GM18517 (cell line): Measurements from ENCODE around the gene MAP7D3.
"Not testable (repeated sequence)": the region's sequence is repeated elsewhere in the genome, so short reads cannot be mapped to it uniquely, and the experiment has no call there.

Experiments used
- ATAC-seq: cut with Tn5 transposase; IDR thresholded peaks from one replicate; pipeline ENCODE4 v1.9.1; 2021; ENCODE audit warnings: mild to moderate bottlenecking, moderate library complexity; ENCODE audit not compliant: unreplicated experiment

The MAP7D3 gene

DNA sequence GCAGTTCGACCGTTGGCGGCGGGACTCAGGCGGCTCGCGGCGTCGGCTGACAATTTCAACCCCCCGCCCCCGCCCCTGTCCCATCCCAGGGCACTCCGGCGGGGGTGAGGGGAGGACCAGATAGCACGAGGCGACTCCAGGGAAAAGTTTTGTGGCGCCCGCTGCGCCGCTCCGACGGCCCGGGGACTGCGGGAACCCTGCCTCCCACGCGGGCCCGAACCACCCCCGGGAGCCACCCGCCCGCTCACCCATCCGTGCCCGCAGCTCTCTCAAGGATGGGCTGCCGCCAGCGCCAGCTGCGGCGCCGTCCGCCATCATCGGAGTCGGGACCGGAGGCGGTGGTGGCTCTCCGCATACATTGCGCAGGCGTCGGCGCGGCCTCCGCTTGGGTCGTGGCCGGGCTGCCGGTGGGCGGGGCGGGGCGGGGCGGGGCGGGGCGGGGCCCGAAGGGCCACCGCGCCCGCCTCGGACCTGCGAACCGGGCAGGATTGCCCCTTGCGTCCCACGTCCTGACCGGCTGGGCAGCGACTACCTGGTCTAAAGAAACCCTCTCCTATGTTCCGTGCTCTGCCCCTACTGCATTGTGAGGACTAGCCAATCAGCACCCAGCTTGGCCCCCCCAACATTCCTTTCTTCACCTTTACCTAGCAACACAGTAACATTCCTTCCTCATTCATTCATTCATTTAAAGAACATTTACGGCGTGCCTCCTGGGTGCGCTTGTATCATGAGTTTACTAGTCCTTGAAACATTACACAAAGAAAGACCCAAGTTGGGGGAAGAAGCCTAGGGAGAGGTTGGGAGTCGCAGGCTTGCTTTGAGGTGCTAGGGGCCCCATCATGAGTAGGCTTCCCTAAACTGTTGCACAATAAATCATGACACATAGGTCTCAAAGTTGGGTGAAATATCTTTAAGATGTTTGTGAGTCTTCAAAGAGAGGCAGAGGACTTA, at the start of gene MAP7D3:
Gene MAP7D3 (minus strand): TSS at position 360 of the 951 bp plus-strand sequence. CDS start 42 bp downstream, at position 318.
- ATAC-seq, result peak; percentile 76

DNA sequence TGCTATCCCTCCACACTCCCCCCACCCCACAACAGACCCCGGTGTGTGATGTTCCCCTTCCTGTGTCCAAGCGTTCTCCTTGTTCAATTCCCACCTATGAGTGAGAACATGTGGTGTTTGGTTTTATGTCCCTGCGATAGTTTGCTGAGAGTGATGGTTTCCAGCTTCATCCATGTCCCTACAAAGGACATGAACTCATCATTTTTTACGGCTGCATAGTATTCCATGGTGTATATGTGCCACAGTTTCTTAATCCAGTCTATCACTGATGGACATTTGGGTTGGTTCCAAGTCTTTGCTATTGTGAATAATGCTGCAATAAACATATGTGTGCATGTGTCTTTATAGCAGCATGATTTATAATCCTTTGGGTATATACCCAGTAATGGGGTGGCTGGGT, 49.5 kb upstream of the MAP7D3 start, which contains the start of gene ADGRG4:
Gene ADGRG4 (plus strand): TSS at position 243 of the 400 bp plus-strand sequence. CDS start 7,815 bp downstream, outside the sequence.
- not testable (repeated sequence) for ATAC-seq

GRCh38 chrX:136295380-136295779, 44.2 kb upstream of the MAP7D3 start:
- ATAC-seq, result no peak

- ATAC-seq, result no peak
Observed at GRCh38 chrX:136292656-136293055, 41.5 kb upstream of the MAP7D3 start.

DNA sequence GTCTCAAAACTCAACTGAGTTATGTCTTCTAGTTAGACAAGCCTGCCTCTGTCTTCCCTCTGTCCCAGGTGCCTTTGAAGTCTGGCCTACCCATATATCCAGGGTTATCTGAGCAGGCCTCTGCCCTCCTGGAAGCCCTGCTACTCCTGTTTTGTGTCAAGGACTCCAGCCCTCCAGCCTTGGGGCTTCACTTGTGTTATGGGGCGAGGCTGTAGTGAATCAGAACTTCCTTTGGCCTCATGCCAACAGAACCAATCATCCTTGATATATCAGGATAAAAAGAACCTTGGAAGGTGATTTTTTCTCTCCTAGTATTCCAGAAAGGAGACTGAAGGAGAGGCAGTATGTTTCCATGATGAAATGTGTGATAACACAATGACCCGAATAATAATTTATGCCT, 40.6 kb upstream of the MAP7D3 start:
- no peak for ATAC-seq

GRCh38 chrX:136286375-136286774, 35.2 kb upstream of the MAP7D3 start:
- ATAC-seq, result not testable (repeated sequence)

- ATAC-seq, result no peak
Observed at GRCh38 chrX:136275553-136275952, 24.4 kb upstream of the MAP7D3 start.

- no peak for ATAC-seq
Observed at GRCh38 chrX:136273986-136274385, 22.8 kb upstream of the MAP7D3 start.

- ATAC-seq, result no peak
Observed at GRCh38 chrX:136272325-136272724, 21.1 kb upstream of the MAP7D3 start.

- ATAC-seq, result peak; percentile 60
Observed at GRCh38 chrX:136271300-136271699, 20.1 kb upstream of the MAP7D3 start.

- no peak for ATAC-seq
Observed at GRCh38 chrX:136269921-136270320, 18.7 kb upstream of the MAP7D3 start.

DNA sequence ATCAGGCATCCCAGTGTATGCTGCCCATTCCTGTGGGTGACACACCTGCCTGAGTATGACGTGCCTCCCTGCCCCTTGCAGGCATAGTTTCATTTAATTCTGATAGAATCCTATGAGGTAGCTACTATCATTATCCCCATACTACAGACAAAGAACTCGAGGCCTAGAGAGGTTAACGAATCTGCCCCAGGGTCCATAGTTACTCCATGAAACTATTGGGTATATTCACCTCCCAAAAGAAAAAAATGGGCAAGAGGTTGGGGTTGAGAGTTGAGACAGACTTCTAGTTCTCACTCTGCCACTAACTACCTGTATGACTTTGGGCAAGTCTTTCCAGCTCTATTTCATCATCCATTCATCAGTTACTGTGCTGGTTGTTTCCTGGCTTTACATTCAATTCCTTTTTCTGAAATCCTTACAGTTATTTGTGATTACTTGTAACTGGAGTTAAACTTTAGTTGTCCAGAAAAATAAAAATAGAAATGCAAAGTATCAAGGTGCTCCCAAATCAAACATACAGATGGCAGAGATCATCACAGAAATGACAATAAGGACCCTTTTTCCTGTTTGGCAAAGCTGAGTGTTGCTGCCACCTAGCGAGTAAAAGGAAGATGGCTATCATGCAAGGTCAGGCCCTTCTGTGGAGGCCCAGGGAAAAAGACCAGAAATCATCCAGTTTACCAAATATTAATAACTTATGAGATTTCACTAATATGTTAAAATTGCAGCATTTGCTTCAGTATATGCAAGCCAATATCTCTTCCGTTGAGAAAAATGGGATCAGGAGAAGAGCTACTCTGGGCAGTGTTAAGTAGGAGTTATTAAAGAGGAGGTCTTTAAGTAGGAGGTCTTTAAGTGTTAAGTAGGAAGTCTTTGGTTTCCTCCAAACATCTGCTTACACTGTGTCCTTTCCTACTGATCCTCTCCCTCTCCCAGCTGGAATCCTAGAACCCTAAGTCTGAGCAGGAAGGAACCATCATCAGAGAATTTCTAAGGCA, 17.1 kb upstream of the MAP7D3 start:
- no peak for ATAC-seq

- no peak for ATAC-seq
Observed at GRCh38 chrX:136266828-136267227, 15.6 kb upstream of the MAP7D3 start.

- no peak for ATAC-seq
Observed at GRCh38 chrX:136262812-136263315, 11.7 kb upstream of the MAP7D3 start.

DNA sequence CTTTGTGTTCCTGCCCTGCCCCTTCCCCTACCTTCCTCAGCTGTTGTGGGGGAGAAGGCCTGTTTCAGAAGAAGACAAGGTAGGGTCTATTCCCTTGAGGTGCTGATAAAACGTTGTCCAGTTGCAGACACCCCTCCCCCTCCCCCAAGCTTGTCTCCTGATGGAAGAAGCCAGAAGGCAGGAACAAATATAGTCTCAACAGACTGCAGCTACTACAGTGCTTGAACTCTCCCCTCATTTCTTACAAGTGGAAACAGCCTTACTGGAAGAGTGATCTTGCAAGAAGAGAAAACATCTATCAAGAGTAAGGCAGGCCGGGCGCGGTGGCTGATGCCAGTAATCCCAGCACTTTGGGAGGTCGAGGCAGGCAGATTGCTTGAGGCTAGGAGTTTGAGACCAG, 11.0 kb upstream of the MAP7D3 start:
- ATAC-seq, result no peak

GRCh38 chrX:136261321-136261720, 10.1 kb upstream of the MAP7D3 start:
- ATAC-seq, result no peak

GRCh38 chrX:136260776-136261175, 9.6 kb upstream of the MAP7D3 start:
- no peak for ATAC-seq

- no peak for ATAC-seq
Observed at GRCh38 chrX:136259543-136259942, 8.3 kb upstream of the MAP7D3 start.

DNA sequence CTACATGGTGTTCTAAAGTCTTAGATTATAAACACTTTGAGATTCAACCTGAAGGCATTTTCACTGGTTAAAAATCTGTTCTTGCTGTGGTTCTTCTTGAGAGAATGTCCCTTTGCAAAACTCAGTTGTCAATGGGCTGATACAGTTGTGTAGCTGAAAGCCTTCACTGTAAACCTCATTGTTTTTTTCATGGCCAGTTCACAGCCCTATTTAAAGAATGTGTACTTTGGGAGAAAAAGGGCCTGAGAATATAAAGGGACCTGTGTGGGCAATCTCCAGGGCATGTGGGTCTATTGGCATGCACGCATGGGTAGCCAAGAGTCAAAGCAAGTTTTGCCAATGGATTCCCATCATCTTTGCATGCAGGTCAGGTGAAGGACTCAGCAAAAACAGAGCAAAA, 7.8 kb upstream of the MAP7D3 start:
- no peak for ATAC-seq

GRCh38 chrX:136256026-136256425, 4.8 kb upstream of the MAP7D3 start:
- ATAC-seq, result no peak

DNA sequence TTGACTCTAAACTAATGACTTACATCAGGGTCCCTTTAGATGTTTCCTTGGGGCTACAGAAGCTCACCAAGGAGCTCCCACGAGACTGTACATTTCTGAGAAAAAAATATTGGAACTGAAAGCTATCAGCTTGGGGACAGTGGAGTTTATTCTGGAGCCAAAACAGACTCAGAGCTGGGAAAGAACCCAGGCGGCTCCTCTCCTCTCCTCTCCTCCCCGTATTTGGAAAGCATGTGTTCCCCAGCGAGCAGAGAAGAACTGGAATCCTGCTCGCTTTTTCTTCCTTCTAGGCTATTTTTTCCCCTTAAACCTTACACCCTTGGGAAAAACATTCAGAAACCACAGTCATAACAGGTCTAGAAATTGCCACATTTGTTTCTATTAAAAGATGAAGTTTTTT, 4.3 kb upstream of the MAP7D3 start:
- no peak for ATAC-seq
